ENCODE measurements around the gene RYR3.

The RYR3 gene

DNA sequence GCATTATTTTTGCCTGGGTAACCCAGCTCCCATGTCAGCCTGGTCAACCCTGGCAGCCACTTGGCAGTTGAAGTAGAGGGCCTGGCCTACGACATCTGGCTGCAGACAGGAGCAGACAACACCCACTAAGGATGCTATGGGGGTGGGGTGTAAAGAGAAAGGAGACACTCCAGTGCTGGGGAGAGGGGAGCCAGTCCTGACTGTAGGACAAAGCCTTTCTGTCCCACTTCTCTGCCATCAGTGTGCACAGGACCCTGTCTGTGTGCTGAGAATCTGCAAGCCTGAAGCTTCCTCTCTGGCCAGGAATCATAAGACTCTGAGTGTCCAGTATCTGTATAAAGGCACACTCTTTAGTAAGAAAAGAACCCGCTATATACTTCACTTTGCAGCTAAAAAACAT lies 561.2 kb downstream of the RYR3 start (continued):
- TF ChIP-seq, protein P1, sequence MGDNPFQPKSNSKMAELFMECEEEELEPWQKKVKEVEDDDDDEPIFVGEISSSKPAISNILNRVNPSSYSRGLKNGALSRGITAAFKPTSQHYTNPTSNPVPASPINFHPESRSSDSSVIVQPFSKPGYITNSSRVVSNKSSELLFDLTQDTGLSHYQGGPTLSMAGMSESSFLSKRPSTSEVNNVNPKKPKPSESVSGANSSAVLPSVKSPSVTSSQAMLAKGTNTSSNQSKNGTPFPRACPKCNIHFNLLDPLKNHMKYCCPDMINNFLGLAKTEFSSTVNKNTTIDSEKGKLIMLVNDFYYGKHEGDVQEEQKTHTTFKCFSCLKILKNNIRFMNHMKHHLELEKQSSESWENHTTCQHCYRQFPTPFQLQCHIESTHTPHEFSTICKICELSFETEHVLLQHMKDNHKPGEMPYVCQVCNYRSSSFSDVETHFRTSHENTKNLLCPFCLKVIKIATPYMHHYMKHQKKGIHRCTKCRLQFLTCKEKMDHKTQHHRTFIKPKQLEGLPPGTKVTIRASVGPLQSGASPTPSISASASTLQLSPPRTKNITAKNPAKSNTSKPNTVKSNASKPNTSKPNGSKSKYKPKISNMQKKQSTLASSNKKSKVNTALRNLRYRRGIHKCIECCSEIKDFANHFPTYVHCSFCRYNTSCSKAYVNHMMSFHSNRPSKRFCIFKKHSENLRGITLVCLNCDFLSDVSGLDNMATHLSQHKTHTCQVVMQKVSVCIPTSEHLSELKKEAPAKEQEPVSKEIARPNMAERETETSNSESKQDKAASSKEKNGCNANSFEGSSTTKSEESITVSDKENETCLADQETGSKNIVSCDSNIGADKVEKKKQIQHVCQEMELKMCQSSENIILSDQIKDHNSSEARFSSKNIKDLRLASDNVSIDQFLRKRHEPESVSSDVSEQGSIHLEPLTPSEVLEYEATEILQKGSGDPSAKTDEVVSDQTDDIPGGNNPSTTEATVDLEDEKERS (tag by site-specific recombination; IDR thresholded peaks at IDR 0.05): no peak

DNA sequence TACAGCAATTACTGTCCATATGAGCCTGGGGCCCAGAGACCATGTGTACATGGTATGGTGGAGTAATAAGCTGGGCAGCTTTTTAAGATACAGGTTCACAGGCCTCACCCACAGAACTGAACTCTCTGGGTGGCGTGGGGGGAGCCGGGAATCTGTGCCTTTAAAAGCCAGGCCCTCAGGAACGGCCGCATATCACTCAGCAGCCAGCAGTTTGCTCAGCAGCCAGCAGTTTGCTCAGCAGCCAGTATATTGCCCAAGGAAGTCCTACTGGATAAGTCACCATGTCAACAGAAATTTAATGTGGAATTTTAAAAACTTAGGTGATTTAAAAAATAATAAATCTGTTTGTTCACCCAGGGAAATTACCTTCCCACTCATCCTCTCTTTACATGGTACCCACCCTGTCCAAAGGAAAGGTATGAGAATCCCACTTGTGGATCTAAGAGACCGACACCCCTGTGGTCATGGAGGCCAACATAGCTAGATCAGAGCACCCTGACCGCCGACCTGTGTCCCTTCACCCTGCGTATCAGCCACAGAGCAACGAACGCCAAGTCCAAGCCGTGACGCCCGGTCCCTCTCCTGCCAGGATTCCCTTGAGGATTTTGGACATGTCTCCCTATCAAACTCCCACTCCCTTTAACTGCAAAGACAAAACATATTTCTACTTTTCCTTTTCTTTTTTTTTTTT lies 561.8 kb downstream of the RYR3 start:
- CTCF ChIA-PET: interaction anchor here (1.1 kb wide), 1 partner anchor 50 kb away, joined by 3 read pairs; no protein-coding TSS in a partner anchor
- POLR2A ChIA-PET: no interaction called here
- TF ChIP-seq MYNN (tag by site-specific recombination; IDR thresholded peaks at IDR 0.05; ENCODE audit: borderline replicate concordance) (no peak), ZNF785 (tag by site-specific recombination; IDR thresholded peaks at IDR 0.05) (no peak), SCRT2 (tag by site-specific recombination; IDR thresholded peaks at IDR 0.05) (no peak), ZEB2 (tag by site-specific recombination; IDR thresholded peaks at IDR 0.05) (no peak), ZNF391 (tag by site-specific recombination; IDR thresholded peaks at IDR 0.05; ENCODE audit: borderline replicate concordance, low read depth) (no peak)
- TF ChIP-seq, protein P2, sequence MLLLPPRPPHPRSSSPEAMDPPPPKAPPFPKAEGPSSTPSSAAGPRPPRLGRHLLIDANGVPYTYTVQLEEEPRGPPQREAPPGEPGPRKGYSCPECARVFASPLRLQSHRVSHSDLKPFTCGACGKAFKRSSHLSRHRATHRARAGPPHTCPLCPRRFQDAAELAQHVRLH (tag by site-specific recombination; IDR thresholded peaks at IDR 0.05): no peak
- TF ChIP-seq, protein P3, sequence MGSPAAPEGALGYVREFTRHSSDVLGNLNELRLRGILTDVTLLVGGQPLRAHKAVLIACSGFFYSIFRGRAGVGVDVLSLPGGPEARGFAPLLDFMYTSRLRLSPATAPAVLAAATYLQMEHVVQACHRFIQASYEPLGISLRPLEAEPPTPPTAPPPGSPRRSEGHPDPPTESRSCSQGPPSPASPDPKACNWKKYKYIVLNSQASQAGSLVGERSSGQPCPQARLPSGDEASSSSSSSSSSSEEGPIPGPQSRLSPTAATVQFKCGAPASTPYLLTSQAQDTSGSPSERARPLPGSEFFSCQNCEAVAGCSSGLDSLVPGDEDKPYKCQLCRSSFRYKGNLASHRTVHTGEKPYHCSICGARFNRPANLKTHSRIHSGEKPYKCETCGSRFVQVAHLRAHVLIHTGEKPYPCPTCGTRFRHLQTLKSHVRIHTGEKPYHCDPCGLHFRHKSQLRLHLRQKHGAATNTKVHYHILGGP (tag by site-specific recombination; IDR thresholded peaks at IDR 0.05): no peak

DNA sequence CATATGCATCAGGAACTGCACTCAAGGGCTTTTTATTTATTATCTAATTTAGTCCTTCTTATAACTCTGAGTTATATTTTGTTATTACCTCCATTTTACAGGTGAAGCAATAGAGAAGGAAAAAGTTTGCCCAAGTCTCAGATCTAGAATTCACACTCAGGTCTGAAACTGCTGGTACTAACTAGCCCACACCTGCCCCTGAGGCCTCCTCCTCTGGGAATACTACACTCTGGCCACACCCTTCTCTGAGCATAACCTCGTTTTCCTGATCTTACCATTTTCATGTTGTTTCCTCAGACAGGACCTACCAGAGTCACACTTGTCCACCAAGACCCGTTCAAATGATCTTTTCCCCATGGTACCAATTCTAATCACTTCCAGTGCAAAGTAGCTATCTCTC lies 563.4 kb downstream of the RYR3 start:
- CTCF ChIA-PET: no interaction called here
- TF ChIP-seq, protein P4, sequence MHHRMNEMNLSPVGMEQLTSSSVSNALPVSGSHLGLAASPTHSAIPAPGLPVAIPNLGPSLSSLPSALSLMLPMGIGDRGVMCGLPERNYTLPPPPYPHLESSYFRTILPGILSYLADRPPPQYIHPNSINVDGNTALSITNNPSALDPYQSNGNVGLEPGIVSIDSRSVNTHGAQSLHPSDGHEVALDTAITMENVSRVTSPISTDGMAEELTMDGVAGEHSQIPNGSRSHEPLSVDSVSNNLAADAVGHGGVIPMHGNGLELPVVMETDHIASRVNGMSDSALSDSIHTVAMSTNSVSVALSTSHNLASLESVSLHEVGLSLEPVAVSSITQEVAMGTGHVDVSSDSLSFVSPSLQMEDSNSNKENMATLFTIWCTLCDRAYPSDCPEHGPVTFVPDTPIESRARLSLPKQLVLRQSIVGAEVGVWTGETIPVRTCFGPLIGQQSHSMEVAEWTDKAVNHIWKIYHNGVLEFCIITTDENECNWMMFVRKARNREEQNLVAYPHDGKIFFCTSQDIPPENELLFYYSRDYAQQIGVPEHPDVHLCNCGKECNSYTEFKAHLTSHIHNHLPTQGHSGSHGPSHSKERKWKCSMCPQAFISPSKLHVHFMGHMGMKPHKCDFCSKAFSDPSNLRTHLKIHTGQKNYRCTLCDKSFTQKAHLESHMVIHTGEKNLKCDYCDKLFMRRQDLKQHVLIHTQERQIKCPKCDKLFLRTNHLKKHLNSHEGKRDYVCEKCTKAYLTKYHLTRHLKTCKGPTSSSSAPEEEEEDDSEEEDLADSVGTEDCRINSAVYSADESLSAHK (tag by site-specific recombination; IDR thresholded peaks at IDR 0.05): no peak
- no peak for TF ChIP-seq ZNF133 (tag by site-specific recombination; IDR thresholded peaks at IDR 0.05)
- TF ChIP-seq ZNF114 (tag by site-specific recombination; IDR thresholded peaks at IDR 0.05): no peak
- no peak for TF ChIP-seq ZNF214 (tag by site-specific recombination; IDR thresholded peaks at IDR 0.05; ENCODE audit: borderline replicate concordance)
- TF ChIP-seq ZNF248 (tag by site-specific recombination; IDR thresholded peaks at IDR 0.05): no peak
- TF ChIP-seq ZXDB (tag by site-specific recombination; IDR thresholded peaks at IDR 0.05): no peak
- TF ChIP-seq, protein P5, sequence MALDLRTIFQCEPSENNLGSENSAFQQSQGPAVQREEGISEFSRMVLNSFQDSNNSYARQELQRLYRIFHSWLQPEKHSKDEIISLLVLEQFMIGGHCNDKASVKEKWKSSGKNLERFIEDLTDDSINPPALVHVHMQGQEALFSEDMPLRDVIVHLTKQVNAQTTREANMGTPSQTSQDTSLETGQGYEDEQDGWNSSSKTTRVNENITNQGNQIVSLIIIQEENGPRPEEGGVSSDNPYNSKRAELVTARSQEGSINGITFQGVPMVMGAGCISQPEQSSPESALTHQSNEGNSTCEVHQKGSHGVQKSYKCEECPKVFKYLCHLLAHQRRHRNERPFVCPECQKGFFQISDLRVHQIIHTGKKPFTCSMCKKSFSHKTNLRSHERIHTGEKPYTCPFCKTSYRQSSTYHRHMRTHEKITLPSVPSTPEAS (tag by site-specific recombination; IDR thresholded peaks at IDR 0.05): no peak
- TF ChIP-seq ZNF394 (tag by site-specific recombination; IDR thresholded peaks at IDR 0.05; ENCODE audit: borderline replicate concordance): no peak
- TF ChIP-seq MYNN (tag by site-specific recombination; IDR thresholded peaks at IDR 0.05; ENCODE audit: borderline replicate concordance): no peak
- no peak for TF ChIP-seq ZNF433 (tag by site-specific recombination; IDR thresholded peaks at IDR 0.05; ENCODE audit: low read depth)

More for the DNA sequence above, 561.8 kb downstream of the RYR3 start:
- no peak overlapping the region for H3K4me3 ChIP-seq (ENCODE audit: low read depth, low read length)
- no peaks in the 10 kb centered on the region for H3K4me1 ChIP-seq (ENCODE audit: control insufficient read depth, insufficient read depth, low read length)
- H3K27ac ChIP-seq (ENCODE audit: extremely low read depth, low read depth, low read length): no peak overlapping the region
- no peaks in the 10 kb centered on the region for H3K36me3 ChIP-seq (ENCODE audit: control insufficient read depth in 2 of 2, insufficient read depth in 1 of 2, low read length in 2 of 2)
- H3K9me3 ChIP-seq (ENCODE audit: control insufficient read depth, insufficient read depth, low read depth, low read length): no peaks in the 10 kb centered on the region

More for the DNA sequence above, 563.4 kb downstream of the RYR3 start:
- no peaks in the 10 kb centered on the region for H3K36me3 ChIP-seq (ENCODE audit: control insufficient read depth in 2 of 2, insufficient read depth in 1 of 2, low read length in 2 of 2)
- H3K4me1 ChIP-seq (ENCODE audit: control insufficient read depth, insufficient read depth, low read length): no peaks in the 10 kb centered on the region
- no peaks in the 10 kb centered on the region for H3K9me3 ChIP-seq (ENCODE audit: control insufficient read depth, insufficient read depth, low read depth, low read length)
- POLR2A ChIA-PET: no interaction called here
- no peak overlapping the region for H3K27ac ChIP-seq (ENCODE audit: extremely low read depth, low read depth, low read length)
- no peak overlapping the region for H3K4me3 ChIP-seq (ENCODE audit: low read depth, low read length)

All from HEK293 (cell line).